Stimulated activated CD8-positive, alpha-beta memory T cell treated with anti-CD3 and anti-CD28 coated beads, Interleukin-7, amount 100 ng/mL, for 48 hours (primary cell): ENCODE results near the gene GLRA3.
"Not testable (repeated sequence)": the region's sequence is repeated elsewhere in the genome, so short reads cannot be mapped to it uniquely, and the experiment has no call there.

Experiments used
- DNase-seq, 2 donors: peaks; one replicate each; pipeline ENCODE4 v3.0.0-alpha.2; 2020; ENCODE audit warnings: low read depth in 1 of 2; ENCODE audit errors: extremely low read depth in 1 of 2

The GLRA3 gene

DNA sequence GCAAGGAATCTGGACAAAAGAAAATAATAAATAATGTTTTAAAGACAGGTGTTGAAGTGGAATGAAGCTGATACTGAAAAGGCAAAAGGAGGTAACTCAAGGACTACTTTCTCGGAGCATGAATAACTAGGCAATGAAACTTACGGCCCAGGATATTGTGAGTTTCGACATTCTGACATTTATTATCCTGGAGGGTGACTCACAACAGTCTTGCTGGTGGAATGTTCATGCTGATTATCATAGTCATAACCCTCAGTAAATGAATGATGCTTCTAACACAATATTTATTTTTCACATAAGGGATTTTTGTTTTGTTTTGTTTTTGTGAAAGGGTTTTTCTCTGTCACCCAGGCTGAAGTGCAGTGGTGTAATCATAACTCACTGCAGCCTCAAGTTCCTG lies 159.8 kb downstream of the GLRA3 start:
- DNase-seq = no peak

DNA sequence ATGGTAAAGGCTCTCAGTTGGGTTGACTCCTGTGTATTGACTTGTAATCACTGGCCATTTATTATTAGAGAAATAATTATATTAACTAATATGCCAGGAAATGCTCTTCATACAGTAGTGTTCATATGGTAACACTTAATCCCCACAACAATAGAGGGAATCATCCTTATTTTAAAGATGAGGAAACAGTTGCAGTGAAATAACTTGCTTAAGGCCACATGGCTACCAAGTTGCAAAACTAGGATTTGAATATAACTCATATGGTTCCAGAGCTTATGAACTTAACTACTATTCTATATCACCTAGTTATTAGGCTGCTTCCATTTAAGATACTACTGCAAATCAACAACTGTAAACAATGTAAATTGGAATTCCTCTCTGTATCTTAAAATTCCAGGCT lies 163.2 kb downstream of the GLRA3 start:
- no peak for DNase-seq

DNA sequence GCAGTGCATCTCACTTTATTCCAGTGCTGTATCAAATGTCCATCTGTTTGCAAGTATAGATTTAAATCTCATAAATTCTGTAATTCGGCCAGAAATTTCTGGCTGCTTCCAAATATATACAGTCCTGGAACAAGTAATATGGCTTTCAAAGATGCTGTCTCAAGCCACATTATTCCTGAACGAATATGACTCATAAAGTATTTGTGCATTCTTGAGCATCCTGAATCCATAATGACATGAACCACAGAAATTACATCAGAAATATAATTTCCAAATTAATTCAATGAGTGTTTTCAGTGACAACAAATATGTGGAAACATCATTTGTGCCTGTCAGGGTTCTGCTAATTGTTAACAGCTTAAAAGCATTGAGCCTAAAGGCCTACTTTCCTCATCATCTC lies 165.8 kb downstream of the GLRA3 start:
- DNase-seq = no peak

DNA sequence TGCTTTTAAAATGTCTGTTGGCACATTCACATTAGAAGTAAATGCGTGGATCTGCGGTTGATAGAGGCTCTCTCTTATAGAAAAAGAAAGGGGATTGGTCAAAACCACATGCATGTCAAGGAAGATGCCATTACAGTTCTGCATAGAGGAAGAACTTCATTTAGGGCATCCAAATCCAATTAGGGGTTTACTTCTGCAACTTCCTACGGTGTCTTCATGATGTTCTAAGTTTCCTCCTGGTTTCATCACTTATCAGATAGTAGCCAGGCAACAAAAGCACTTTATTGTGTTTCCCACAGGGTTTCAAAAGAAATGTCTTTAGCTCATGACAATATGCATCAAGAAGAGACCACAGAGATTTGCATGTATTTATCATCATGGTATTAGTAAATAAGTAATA lies 170.8 kb downstream of the GLRA3 start:
- DNase-seq = no peak

DNA sequence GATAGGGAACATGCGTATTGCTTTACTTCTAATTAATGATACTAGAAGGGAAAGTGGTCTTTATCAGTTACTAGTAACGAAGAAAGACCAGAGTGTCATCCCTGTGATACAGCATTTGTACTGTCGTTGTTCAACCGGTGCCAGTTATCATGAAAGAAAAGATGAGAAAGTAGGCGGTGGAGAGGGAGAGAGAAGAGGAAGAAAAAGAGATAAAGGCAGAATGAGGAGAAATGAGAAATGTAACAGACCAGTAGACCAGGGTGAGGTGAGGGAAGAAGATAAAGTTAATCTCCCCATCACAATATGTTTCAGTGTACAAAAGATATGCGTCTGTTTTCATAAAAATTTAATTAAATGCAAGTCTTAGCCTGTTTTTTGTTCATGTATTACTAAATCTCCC lies 171.6 kb downstream of the GLRA3 start:
- no peak for DNase-seq

DNA sequence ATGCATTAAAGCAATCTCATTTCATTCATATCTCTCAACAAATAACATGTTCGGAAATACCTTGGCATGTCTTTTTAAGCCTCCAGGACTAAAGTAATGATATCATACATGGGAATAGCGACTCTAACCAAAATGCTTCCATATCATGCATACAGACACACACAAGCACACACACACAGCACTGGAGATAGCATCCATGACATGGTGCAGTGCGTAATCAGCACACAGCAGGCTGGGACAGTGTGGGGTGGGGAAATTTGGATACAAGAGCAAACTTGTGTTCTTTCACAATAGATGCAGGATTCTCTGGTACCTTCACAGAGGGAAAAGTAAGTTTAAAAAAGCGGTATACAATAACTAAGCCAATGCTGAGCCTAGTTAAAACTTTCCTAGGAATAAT lies 174.4 kb downstream of the GLRA3 start:
- no peak for DNase-seq

DNA sequence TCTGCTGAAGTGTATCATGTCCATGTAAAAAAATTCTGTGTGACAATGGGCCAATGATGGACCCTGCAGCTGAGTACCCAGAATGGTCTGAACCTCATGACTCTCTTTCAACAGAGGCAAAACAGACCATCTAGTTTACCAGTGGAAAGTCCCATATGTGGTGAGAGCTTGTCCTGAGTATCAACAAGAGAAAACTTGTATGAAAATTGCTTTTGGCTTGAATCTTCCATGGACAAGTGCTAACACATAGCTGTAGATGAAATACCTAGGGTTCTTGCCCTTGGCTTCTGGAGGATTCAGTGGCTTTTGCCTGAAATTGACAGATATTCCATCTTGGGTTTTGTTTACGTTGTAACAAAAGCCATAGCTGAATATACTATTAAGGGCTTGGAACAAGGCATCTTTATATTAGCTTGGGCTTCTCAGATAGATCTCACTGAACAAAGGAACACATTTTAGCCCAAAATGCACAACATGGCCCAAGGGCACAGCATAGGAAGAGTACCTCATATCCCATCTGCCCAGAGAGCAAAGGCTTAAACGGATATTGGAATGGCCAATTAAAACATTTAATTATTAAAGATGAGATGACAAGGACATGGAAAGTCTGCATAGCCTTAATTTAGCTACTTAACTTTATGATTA lies 178.2 kb downstream of the GLRA3 start:
- DNase-seq = no peak

DNA sequence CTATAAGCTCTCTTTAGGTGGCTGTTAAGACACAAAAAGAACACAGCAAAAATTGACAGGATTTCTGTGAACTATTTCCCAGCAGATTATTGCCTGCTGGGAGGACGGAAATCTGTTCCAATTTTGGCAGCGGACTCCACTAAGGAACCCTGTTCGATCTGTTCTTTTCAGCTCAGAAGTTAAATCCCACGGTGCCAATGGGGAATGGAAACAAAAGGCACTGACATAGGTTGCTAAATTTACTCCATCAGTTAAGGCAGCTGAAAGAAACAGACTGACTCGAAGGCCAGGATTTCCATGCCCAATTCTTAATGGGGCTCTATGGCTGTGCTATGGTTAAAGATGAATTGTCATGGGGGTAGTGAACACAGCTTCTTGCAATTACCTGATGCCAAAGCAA lies 180.2 kb downstream of the GLRA3 start:
- no peak for DNase-seq

DNA sequence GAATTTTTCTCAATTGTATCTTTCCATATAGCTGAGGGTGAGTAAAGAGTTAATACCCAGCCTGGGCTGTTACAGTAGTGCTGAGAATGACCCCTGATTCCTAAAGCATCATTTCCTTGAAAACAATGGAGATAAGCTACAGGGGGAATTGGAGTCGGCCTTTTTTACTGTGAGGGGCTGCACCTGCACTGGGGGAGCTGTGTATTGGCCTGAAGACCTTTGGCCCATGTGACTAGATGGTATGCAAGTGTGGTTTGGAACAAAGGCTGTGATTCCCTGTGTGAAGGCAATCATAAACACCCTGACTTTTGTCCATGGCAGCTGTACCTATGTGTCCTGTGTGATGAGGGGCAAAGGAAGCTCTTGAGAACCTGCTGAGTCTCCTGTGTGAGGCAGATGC lies 182.7 kb downstream of the GLRA3 start:
- DNase-seq = no peak

DNA sequence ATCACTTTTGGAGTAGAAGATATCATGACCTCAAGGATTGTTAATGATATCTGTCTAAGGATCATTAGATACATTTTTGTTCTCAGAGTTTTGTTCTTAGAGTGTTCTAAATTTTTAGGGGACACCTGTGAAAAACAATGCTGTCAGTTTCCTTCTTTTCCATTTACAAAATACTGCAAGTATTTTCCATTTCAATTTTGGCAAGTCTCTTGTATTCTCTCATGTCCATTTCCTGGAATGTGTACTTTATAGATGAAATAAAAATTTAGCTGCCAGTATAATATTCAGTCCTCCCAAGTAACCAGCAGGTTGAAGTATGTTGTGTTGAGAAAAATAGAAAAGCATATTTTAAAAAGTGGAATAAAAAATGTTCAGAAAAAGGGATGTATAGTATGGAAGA lies 188.9 kb downstream of the GLRA3 start:
- DNase-seq = no peak

DNA sequence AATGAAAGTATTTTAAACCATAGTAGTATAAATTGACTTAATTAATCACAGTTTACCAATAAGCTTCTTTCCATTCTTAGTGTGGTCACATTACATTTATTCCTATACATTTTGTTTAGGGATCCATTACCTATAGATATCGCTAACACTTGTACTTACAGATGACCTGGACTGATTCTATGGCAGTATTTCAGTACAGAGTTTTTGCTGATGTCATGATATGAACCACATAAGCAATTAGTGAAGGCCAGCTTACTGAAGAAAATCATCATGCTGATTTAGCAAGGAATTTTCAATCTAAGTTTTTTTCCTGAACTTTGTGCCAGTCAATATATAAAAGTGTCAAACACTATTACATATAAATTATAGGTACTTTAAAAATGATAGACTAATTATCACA lies 193.3 kb downstream of the GLRA3 start:
- DNase-seq = no peak

DNA sequence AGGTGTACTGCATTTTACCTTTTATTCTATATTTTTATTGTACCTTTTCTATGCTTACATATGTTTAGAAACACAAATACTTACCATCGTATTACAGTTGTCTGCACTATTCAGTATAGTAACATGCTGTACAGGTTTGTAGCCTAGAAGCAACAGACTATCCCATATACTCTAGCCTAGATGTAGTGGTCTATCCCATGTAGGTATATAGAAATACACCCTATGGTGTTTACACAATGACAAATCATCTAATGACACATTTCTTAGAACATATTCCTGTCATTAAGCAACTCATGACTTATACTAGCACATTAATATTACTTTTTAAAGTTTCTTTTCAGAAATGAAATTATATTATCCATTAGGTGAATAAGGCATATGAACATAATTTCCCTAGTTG lies 195.6 kb downstream of the GLRA3 start:
- DNase-seq = no peak

DNA sequence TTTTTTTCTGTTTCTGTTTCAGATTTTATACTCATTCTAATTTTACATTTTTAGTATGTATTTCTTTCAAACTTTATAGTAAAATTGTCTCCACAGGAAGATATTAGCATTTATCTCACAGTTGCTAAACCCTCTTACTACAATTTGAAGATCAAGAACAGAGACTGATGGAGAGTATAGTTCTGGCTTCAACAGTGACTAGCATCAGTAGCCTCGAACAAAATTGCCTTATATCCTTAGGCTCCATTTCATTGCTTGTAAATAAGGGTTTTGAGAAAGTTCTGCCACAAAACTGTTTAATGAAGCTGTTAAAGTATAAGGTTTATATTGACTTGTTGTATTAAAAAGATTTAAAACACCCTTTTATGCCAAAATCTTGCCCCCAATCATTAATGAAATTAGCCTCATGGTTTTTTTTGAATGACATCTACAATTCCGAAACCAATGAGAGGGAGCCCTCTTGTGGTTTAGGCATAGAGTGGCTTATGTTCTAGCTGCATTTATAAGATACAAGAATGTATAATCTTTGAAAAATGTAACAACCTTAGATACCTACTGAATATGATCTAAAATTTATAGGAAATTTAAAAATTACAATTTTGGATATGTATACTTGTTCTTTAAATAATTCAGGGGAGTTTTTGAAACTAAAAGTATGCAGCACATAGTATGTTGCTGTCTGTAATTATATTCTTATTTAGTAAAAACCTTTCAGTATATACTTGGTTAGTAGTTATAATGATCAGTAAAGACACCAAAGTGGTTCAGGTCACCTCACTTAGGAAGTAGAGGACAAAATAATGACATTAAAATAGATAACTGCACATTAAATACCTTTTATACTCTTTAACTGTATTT lies 196.9 kb downstream of the GLRA3 start:
- DNase-seq = no peak

DNA sequence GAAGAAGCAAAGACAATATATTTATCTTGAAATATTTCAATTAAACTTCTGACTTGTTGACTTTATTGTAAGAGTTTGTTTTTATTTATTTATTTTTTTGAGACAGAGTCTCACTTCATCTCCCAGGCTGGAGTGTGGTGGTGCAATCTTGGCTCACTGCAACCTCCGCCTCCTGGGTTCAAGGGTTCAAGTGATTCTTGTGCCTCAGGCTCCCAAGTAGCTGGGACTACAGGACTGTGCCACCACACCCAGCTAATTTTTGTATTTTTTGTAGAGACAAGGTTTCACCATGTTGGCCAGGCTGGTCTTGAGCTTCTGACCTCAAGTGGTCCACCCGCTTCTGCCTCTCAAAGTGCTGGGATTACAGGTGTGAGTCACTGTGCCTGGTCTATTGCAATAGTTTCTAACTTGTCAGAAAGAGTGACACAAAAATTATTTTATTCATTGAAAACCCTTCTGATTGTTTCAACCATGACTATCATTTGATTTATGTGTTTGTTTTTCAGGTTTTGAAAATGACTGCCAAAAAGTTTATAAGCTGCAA lies 199.1 kb downstream of the GLRA3 start:
- DNase-seq = not testable (repeated sequence)

DNA sequence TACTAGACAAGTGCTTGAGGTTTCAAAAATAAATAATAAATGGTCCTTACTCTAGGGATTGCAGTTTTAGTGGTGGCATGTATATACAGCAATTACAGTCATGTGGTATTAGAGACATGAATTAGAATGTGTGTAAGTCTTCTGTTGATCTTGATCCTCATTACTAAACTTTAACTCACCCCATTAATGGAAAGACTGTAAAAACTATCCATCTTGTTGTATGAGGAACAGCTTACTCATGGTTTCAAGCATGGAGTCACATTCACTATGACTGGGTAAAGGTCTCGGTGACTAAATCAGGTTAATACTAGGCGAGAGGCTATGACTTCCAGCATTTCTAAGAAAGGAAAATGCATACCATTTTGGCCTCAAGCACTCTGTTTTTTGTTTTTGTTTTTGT lies 199.8 kb downstream of the GLRA3 start:
- DNase-seq = no peak

DNA sequence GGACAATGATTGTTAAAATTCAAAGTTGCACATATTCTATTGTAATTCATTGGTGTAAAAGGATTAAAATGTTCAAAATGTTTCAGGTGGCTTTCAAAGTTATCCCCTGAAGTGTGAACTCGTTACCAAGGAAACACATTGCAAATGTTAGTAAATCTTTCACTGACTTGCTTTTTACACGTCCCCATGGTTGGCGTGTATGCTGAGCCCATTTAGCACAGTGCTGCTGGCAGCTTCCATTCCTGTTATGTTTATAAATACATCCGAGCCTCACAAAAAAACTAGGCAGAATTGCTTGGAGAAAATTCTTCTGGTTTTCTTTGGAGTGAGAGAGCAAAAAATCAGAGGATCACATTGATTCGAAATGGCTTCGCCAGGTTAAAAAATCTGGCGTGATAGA lies 200.9 kb downstream of the GLRA3 start:
- no peak for DNase-seq

DNA sequence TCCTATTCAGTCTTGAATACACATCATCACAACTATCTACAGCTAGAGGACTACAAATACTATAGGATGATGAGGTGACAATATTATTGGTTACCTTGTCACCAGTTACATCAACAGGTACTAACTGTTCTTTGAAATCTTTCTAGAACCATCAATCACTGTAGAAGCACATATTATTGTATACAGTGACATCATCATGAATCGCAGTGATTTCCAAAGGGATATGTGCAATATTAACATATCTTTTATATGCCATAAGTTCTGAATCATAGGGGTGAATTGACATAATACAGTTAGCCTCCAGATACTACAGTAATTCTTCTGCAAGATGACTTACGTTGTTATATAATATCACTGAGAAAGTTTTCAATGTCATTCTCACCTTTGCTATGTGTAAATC lies 201.6 kb downstream of the GLRA3 start:
- DNase-seq = no peak

DNA sequence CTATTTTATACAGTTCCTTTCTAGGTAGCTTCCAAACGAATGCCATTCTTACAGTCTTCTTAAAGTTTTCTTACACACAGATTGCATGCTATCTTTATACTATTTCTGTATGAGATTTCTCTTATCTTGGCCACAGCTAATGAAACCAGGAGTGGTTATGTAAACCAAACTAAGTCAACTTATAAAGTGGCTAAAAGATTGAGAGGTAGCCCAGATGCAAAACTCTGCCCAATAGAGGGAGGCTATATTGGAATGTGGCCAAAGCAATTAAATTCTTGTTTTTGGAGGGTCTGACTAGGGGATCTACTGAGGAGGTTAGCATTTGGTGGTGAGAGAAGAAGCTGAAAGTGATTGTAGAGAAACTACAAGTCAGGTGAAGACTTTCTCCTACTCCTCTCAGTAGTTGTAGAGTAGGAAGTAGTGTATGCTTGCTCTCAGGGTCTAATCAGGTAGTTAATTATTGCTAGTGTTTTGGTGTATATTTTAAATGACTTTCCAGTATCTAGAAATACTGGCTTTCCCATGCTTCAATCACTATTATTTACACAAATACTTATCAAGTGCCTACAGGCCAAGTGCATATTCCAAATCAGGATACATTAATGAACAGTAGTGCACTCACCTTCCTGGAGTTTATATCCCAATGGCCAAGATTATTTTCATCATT lies 202.6 kb downstream of the GLRA3 start:
- DNase-seq = no peak

DNA sequence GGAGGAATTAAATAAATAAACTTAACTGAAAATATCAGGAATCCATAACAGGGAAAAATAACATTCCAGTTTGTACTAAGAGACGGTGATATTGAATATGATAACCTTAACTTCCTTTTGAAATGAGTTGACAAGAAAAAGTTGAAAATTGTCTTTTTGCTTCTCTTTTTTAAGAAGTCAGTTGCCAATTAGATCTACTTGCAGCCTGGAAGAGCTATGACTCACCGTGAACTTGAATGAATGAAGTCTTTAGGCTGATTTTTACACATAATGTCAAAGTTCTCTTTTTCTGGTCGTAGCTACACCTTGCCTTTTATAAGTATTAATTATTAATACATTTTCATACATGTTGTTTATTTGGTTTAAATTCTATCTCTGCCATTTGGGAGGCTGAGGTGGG lies 212.4 kb downstream of the GLRA3 start:
- DNase-seq = no peak

DNA sequence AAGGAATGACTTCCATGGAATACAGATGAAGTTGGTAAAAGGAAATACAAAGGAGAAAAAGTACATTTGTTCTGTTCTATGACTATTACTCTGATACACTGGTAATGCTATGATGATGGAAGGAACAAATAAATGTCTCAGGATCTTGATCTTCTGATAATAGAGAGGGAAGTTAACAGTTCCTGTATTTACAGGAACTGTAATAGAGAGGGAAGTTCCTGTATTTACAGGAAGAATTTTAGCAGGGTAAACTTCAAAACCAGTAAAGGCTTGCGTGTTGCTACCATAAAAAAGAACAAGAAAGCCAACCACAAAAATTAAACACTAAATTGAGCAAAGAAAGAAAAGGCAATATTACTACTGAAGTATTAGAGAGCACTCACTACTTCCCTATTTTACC lies 215.1 kb downstream of the GLRA3 start:
- no peak for DNase-seq

DNA sequence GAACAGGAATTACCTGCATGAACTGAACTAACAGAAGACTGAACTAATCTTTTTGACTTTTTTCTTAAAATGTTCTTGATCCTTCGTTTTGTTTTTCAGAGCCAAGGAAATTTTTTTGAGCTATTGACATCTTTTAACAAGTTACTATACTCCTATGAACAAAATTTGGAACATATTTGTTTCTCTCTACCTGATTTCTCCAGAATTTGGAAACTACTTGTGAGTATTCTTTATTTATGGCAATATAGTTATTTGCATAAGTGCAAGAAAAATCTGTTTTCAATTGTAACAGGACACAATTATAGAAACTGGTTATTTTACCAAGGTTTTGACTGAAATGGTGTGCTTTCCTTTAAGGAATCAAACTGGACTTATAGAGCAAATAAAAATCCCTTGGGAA lies 217.3 kb downstream of the GLRA3 start:
- DNase-seq = no peak

DNA sequence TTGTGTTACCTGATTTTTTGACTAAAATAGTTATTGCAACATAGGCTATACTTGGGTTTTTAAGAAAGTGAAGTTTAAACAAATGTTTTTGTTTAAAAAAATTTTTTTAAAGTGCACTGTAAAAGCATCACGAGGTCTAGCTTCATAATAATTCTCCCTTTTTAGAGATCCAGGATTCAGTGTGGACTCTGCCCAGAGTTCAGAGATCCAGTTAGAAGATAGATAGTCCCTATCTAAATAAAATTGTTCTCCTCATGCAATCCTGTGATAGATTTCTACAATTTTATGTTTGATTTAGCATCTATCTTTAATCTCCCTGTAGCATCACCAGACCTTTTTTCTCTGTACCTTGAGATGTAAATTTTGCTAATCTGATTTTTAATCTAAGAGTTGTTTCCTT lies 221.3 kb downstream of the GLRA3 start:
- no peak for DNase-seq
